SH-SY5Y (cell line): ENCODE measurements around the gene ADRA1B.

ENCODE experiments used
- GATA2 ChIP-seq: IDR thresholded peaks from 2 replicates; pipeline ENCODE4 v1.6.1; 2011; ENCODE audit warnings: mild to moderate bottlenecking, low read depth, low read length
- GATA3 ChIP-seq: IDR thresholded peaks from 2 replicates; pipeline ENCODE4 v1.6.1; 2011; ENCODE audit warnings: low read depth, mild to moderate bottlenecking, low read length, moderate library complexity

DNA sequence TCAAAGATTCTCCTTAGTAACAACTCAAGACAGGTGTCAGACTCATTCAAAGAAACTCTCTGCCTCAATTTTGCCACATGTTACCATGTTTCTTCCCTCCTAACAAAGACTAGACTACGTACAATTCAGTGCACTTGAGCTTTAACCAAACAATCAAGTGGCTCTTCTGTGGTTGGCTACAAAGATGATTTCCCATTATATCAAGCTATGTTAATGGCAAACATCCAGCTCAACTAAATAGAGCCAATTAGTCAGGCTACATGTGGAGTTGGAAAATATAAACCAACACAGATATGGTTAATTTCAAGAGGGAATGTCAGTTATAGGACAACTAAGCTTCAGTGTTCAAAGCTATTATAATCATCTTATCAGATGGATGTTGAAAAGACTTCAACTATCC, 29.2 kb upstream of the ADRA1B start:
- TF ChIP-seq GATA2 (no peak), GATA3 (no peak)
